Stimulated activated CD8-positive, alpha-beta memory T cell treated with anti-CD3 and anti-CD28 coated beads, Interleukin-4, amount 100 ng/mL, for 48 hours (primary cell): Measurements from ENCODE around the gene F7.
"Not testable (repeated sequence)": the region's sequence is repeated elsewhere in the genome, so short reads cannot be mapped to it uniquely, and the experiment has no call there.

ENCODE experiments used
- DNase-seq: peaks from one replicate; pipeline ENCODE4 v3.0.0-alpha.2; 2020

F7 gene

GRCh38 chr13:113105032-113105920, at the start of gene F7:
Gene F7 (plus strand): TSS chr13:113105791. CDS start chr13:113105842, 51 bp downstream.
- no peak for DNase-seq

GRCh38 chr13:113057084-113057483, 48.5 kb upstream of the F7 start:
- no peak for DNase-seq

GRCh38 chr13:113057559-113057958, 48.0 kb upstream of the F7 start:
- DNase-seq: not testable (repeated sequence)

- DNase-seq: no peak
Observed at GRCh38 chr13:113058129-113058987, 47.2 kb upstream of the F7 start.

GRCh38 chr13:113058988-113059850, 46.4 kb upstream of the F7 start:
- no peak for DNase-seq

- no peak for DNase-seq
Observed at GRCh38 chr13:113059891-113060290, 45.7 kb upstream of the F7 start.

GRCh38 chr13:113060557-113061270, 44.9 kb upstream of the F7 start:
- DNase-seq: no peak

- no peak for DNase-seq
Observed at GRCh38 chr13:113061271-113061625, 44.3 kb upstream of the F7 start.

GRCh38 chr13:113061796-113062425, 43.7 kb upstream of the F7 start:
- no peak for DNase-seq

GRCh38 chr13:113062691-113063090, 42.9 kb upstream of the F7 start:
- DNase-seq: no peak

- DNase-seq: no peak
Observed at GRCh38 chr13:113063091-113063491, 42.5 kb upstream of the F7 start.

GRCh38 chr13:113064000-113064533, 41.5 kb upstream of the F7 start:
- no peak for DNase-seq

- DNase-seq: no peak
Observed at GRCh38 chr13:113064534-113065405, 40.8 kb upstream of the F7 start.

GRCh38 chr13:113065406-113066141, 40.0 kb upstream of the F7 start:
- no peak for DNase-seq

- no peak for DNase-seq
Observed at GRCh38 chr13:113066142-113066455, 39.5 kb upstream of the F7 start.

- no peak for DNase-seq
Observed at GRCh38 chr13:113066746-113067145, 38.8 kb upstream of the F7 start.

- no peak for DNase-seq
Observed at GRCh38 chr13:113069861-113070805, 35.5 kb upstream of the F7 start.

- DNase-seq: no peak
Observed at GRCh38 chr13:113070855-113071254, 34.7 kb upstream of the F7 start.

- no peak for DNase-seq
Observed at GRCh38 chr13:113072376-113072775, 33.2 kb upstream of the F7 start.
